Measurements from ENCODE around the gene HLCS.

GRCh38 chr21:36914244-36915013 lies 52.0 kb downstream of the HLCS start:
- no peak for TF ChIP-seq CTCF (IDR thresholded peaks at IDR 0.05)
- no peak for TF ChIP-seq POLR2A (IDR thresholded peaks at IDR 0.05)
- no peak for TF ChIP-seq POLR2AphosphoS5 (IDR thresholded peaks at IDR 0.05)
